ENCODE measurements around the gene PCDHB7. TPM values are rescaled to one million over a fixed set of nuclear protein-coding genes. Genes with fewer than 3 reads are reported as not detected.
"Not testable (repeated sequence)": the region's sequence is repeated elsewhere in the genome, so short reads cannot be mapped to it uniquely, and the experiment has no call there.

PCDHB7 gene
- 1 to 10 TPM in 5 of 6 donors, under 1 TPM in 1; 0.30 to 2.9 (median 1.8) TPM for total RNA-seq

- ATAC-seq (ENCODE audit: low FRiP score in 2 of 2) = no peak
- Histone ChIP-seq H3K27ac (no peak within 1 kb of the TSS), H3K4me1 (no peaks in the 10 kb centered on the region), H3K4me3 (peak within 1 kb of the TSS in 1 of 4 donors; percentile 24), H3K9me3 (peaks cover 13 to 37% (median 21%) of the 10 kb centered on the region in 4 donors), H3K27me3 (no peaks in the 10 kb centered on the region), H3K36me3 (no peaks in the 10 kb centered on the region)
- WGBS, 2 donors = 33 to 36% methylated on average over 20 of the region's 20 CpGs
- no peak for DNase-seq
- TF ChIP-seq EP300 (IDR thresholded peaks at IDR 0.05) (no peak), CTCF (IDR thresholded peaks at IDR 0.05) (peak in 3 of 6 experiments; percentile 18 to 39 (median 20)), POLR2AphosphoS5 (IDR thresholded peaks at IDR 0.05) (no peak), POLR2A (IDR thresholded peaks at IDR 0.05) (no peak)
Measured at GRCh38 chr5:141172381-141173204, at the start of gene PCDHB7. Gene PCDHB7, plus strand, starts transcription at chr5:141172644. Its CDS starts 192 bp downstream, at chr5:141172836.

GRCh38 chr5:141123396-141124135, 48.9 kb upstream of the PCDHB7 start:
- 41% methylated on average over 28 of the region's 73 CpGs; no CpG with 5 or more reads in 1 of the 2 donors for WGBS, 2 donors
- peaks cover 0 to 39% (median 15%) of the 10 kb centered on the region in 4 donors for H3K9me3 ChIP-seq
- H3K36me3 ChIP-seq; H3K27me3 ChIP-seq; H3K4me1 ChIP-seq; H3K27ac ChIP-seq; H3K4me3 ChIP-seq; ATAC-seq (ENCODE audit: low FRiP score in 2 of 2): not testable (repeated sequence)
- peak in 1 of 2 donors; percentile 77 for DNase-seq

- WGBS, 2 donors = 85 to 94% methylated on average over 1 of the region's 1 CpG
- no peaks in the 10 kb centered on the region for H3K27me3 ChIP-seq
- no peak overlapping the region for H3K27ac ChIP-seq
- peaks cover 0 to 25% (median 9%) of the 10 kb centered on the region in 4 donors for H3K9me3 ChIP-seq
- DNase-seq = no peak
- H3K36me3 ChIP-seq = no peaks in the 10 kb centered on the region
- TF ChIP-seq EP300 (IDR thresholded peaks at IDR 0.05) (no peak), CTCF (IDR thresholded peaks at IDR 0.05) (no peak), POLR2A (IDR thresholded peaks at IDR 0.05) (no peak), POLR2AphosphoS5 (IDR thresholded peaks at IDR 0.05) (no peak)
- H3K4me1 ChIP-seq = no peaks in the 10 kb centered on the region
- ATAC-seq (ENCODE audit: low FRiP score in 2 of 2) = no peak
- no peak overlapping the region for H3K4me3 ChIP-seq
Measured at GRCh38 chr5:141127305-141127704, 45.1 kb upstream of the PCDHB7 start.

- peak within 1 kb of the TSS in 3 of 4 donors; percentile 32 to 39 (median 39) for H3K4me3 ChIP-seq
- peaks cover 8 to 49% (median 37%) of the 10 kb centered on the region in 4 donors for H3K9me3 ChIP-seq
- no peak for TF ChIP-seq POLR2A (IDR thresholded peaks at IDR 0.05)
- TF ChIP-seq POLR2AphosphoS5 (IDR thresholded peaks at IDR 0.05) = no peak
- no peak for TF ChIP-seq EP300 (IDR thresholded peaks at IDR 0.05)
- peak in 1 of 6 experiments; percentile 8 for TF ChIP-seq CTCF (IDR thresholded peaks at IDR 0.05)
- 23% methylated on average over 22 of the region's 22 CpGs for WGBS, 2 donors
- no peak for DNase-seq
- ATAC-seq (ENCODE audit: low FRiP score in 2 of 2) = no peak
- no peaks in the 10 kb centered on the region for H3K4me1 ChIP-seq
- no peaks in the 10 kb centered on the region for H3K27me3 ChIP-seq
- no peaks in the 10 kb centered on the region for H3K36me3 ChIP-seq
- H3K27ac ChIP-seq = peak within 1 kb of the TSS in 1 of 4 donors; percentile 36
Measured at GRCh38 chr5:141135030-141135717, 37.3 kb upstream of the PCDHB7 start, which contains the start of gene PCDHB5. Gene PCDHB5, plus strand, starts transcription at chr5:141135206. Its CDS starts 229 bp downstream, at chr5:141135435.

Data from upper lobe of left lung (tissue), 6 donors.